ENCODE data around the gene AOPEP. TPM values are rescaled to one million over a fixed set of nuclear protein-coding genes. Genes with fewer than 3 reads are reported as not detected.

Gene AOPEP
- total and polyA plus RNA-seq, 3 donors from 2014 or later: 31.4 to 95.0 (median 80.4) TPM

DNA sequence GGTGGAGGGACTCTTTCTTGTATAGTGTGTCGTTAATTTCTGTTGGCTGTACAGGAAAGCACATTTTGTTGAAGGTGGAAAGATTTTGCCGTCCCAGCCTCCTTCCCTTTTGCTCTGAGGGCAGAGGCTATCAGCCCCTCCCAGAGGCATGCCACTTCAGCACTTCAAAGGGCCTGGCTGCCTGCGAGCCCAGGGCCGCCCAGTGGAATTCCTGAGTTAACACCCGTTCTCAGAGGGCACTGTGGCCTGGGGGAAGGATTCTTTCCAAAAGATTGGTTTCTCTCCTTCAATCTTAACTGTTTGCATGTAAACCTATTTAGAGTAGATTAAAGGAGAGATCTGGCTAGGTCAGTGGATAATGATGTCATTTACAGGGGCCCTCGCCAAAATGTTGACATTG, 352.4 kb downstream of the AOPEP start:
- Histone ChIP-seq H3K9me3 (no peaks in the 10 kb centered on the region), H3K27me3 (no peaks in the 10 kb centered on the region), H3K4me1 (peaks cover 20% of the 10 kb centered on the region), H3K4me3 (no peak overlapping the region), H3K36me3 (ENCODE audit: low read depth, missing control alignments) (no peaks in the 10 kb centered on the region), H3K27ac (no peak overlapping the region)
- 49 to 55% methylated on average over 6 of the region's 6 CpGs for WGBS, 2 donors
- TF ChIP-seq, protein P1, sequence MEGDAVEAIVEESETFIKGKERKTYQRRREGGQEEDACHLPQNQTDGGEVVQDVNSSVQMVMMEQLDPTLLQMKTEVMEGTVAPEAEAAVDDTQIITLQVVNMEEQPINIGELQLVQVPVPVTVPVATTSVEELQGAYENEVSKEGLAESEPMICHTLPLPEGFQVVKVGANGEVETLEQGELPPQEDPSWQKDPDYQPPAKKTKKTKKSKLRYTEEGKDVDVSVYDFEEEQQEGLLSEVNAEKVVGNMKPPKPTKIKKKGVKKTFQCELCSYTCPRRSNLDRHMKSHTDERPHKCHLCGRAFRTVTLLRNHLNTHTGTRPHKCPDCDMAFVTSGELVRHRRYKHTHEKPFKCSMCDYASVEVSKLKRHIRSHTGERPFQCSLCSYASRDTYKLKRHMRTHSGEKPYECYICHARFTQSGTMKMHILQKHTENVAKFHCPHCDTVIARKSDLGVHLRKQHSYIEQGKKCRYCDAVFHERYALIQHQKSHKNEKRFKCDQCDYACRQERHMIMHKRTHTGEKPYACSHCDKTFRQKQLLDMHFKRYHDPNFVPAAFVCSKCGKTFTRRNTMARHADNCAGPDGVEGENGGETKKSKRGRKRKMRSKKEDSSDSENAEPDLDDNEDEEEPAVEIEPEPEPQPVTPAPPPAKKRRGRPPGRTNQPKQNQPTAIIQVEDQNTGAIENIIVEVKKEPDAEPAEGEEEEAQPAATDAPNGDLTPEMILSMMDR (IDR thresholded peaks at IDR 0.05): no peak
- no peak for TF ChIP-seq POLR2A (IDR thresholded peaks at IDR 0.05)
- DNase-seq: no peak
- intact Hi-C loops (cut with DNase I; ENCODE audit: low total_unique reads): no loop called here

DNA sequence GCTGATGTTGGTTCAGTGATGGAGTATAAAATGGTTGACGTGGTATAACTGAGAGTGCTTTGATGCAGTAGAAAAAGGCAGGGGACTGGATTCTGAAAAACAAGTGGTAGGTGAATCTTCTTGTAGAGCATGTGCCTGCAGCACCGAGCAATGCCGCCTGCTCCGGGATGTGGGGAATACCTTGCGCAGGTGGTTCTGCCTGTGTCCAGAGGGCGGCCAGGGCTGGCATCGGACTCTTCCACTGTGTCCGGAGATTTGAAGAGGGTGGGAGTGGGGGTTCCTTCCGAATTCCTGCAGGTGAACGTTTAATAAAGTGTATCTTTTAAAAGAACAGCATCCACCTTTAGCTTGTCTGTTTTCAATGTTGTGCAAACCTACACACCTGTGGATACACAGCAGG, 353.0 kb downstream of the AOPEP start:
- H3K4me1 ChIP-seq: peaks cover 20% of the 10 kb centered on the region
- DNase-seq: no peak
- 89 to 91% methylated on average over 10 of the region's 10 CpGs for WGBS, 2 donors
- no peaks in the 10 kb centered on the region for H3K36me3 ChIP-seq (ENCODE audit: low read depth, missing control alignments)
- no peaks in the 10 kb centered on the region for H3K27me3 ChIP-seq
- intact Hi-C loops (cut with DNase I; ENCODE audit: low total_unique reads): no loop called here
- no peak for TF ChIP-seq POLR2A (IDR thresholded peaks at IDR 0.05)
- TF ChIP-seq, protein P1 (IDR thresholded peaks at IDR 0.05): no peak
- no peak overlapping the region for H3K27ac ChIP-seq
- no peak overlapping the region for H3K4me3 ChIP-seq
- H3K9me3 ChIP-seq: no peaks in the 10 kb centered on the region

DNA sequence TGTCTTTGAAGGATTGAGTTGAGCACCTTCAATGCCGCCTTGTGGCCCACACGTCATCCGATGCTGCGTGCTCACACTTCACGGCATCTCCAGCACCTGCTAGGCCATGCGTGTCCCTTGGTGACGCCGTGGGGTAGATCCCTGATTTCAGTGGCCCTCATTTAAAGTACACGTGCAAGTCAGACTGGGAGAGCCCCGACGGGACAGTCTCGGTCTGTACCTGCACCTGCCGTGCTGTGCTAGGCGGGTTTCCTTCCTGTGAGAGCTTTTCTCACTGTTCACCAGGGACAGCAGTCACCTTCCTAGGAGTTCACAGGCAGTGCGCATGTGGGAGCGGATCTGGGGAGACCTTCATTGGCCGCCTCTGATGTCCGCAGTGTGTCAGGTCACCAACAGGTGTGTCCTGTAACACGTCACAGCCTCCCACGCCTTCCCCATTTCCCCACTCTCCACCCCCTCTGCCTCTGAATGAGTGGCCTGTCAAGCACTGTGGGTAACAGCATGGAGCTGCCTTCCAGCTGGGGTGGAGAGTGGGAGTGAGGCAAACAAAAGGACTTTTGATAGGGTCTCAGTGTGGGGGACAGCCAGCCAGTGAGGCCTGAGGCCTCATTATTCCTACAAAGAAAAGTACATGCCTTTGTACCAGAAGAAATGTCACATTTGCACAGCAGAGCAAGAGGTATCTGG, 354.6 kb downstream of the AOPEP start:
- Histone ChIP-seq H3K4me3 (no peak overlapping the region), H3K36me3 (ENCODE audit: low read depth, missing control alignments) (no peaks in the 10 kb centered on the region), H3K27me3 (no peaks in the 10 kb centered on the region), H3K27ac (no peak overlapping the region), H3K9me3 (no peaks in the 10 kb centered on the region), H3K4me1 (peaks cover 20% of the 10 kb centered on the region)
- no peak for DNase-seq
- TF ChIP-seq, protein P1 (IDR thresholded peaks at IDR 0.05): no peak
- no peak for TF ChIP-seq POLR2A (IDR thresholded peaks at IDR 0.05)
- WGBS, 2 donors: 78 to 94% methylated on average over 14 to 20 of the region's 20 CpGs
- intact Hi-C loops (cut with DNase I; ENCODE audit: low total_unique reads): no loop called here

DNA sequence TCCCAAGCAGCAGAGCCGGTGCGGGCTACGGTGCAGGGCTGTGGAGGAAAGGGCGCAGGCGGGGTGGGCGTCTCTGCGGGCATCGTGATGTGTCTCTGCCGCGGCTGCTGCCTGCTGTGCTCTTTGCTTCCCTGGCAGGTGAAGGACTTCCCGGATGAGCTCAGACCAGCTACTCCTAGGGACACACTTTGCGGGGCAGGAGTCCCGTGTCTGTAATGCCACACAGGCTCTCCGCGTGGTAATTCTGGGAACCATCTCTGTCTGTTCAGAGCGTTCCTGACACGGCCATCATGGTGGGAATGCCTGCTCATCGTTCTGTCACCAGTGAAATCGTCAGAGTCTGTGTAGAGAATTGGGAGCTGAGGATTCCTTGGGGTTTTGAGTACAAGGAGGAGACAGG, 355.5 kb downstream of the AOPEP start:
- intact Hi-C loops (cut with DNase I; ENCODE audit: low total_unique reads): no loop called here
- Histone ChIP-seq H3K36me3 (ENCODE audit: low read depth, missing control alignments) (no peaks in the 10 kb centered on the region), H3K4me1 (peaks cover 13% of the 10 kb centered on the region), H3K4me3 (no peak overlapping the region), H3K27ac (no peak overlapping the region), H3K27me3 (no peaks in the 10 kb centered on the region), H3K9me3 (no peaks in the 10 kb centered on the region)
- WGBS, 2 donors: 88 to 100% methylated on average over 1 to 19 of the region's 19 CpGs
- DNase-seq: no peak
- no peak for TF ChIP-seq POLR2A (IDR thresholded peaks at IDR 0.05)
- TF ChIP-seq, protein P1 (IDR thresholded peaks at IDR 0.05): no peak

Data from testis (tissue), 3 donors.